Astrocyte (in vitro differentiated cells and primary cell): ENCODE data around the gene CHST5. TPM values are rescaled to one million over a fixed set of nuclear protein-coding genes. Genes with fewer than 3 reads are reported as not detected.

ENCODE experiments used
- DNase-seq: peaks from one replicate; pipeline ENCODE4 v3.0.0-alpha.2; 2010; ENCODE audit warnings: low read depth
- FAIRE-seq: peaks from 2 replicates; lab custom pipeline; 2011; peaks lifted over from hg19 to GRCh38; lab: Jason Lieb, UNC
- H2AFZ ChIP-seq: 2 replicates; pipeline ENCODE4 v1.6.0; 2012; ENCODE audit warnings: low read depth, low read length, inconsistent platforms
- H3K27ac ChIP-seq: 2 replicates; pipeline ENCODE4 v1.5.1; 2011; ENCODE audit warnings: low read depth, low read length, inconsistent platforms
- H3K27me3 ChIP-seq: 2 replicates; pipeline ENCODE4 v1.6.0; 2011; ENCODE audit warnings: low read length, inconsistent platforms; ENCODE audit not compliant: insufficient read depth
- H3K36me3 ChIP-seq: 2 replicates; pipeline ENCODE4 v1.5.1; 2011; ENCODE audit warnings: low read length, inconsistent platforms; ENCODE audit not compliant: insufficient read depth
- H3K4me1 ChIP-seq: 2 replicates; pipeline ENCODE4 v1.5.1; 2011; ENCODE audit warnings: low read length, inconsistent platforms; ENCODE audit not compliant: insufficient read depth
- H3K4me2 ChIP-seq: 2 replicates; pipeline ENCODE4 v1.6.0; 2012; ENCODE audit warnings: low read length, inconsistent platforms
- H3K4me3 ChIP-seq: 2 replicates; pipeline ENCODE4 v1.5.1; 2011; ENCODE audit warnings: low read depth, mild to moderate bottlenecking, low read length, inconsistent platforms; ENCODE audit not compliant: insufficient read depth
- H3K79me2 ChIP-seq: 2 replicates; pipeline ENCODE4 v1.6.0; 2012; ENCODE audit warnings: mild to moderate bottlenecking, low read length, inconsistent platforms; ENCODE audit not compliant: insufficient read depth
- H3K9ac ChIP-seq: 2 replicates; pipeline ENCODE4 v1.6.0; 2012; ENCODE audit warnings: mild to moderate bottlenecking, low read length, inconsistent platforms
- H3K9me3 ChIP-seq: 2 replicates; pipeline ENCODE4 v1.5.1; 2012; ENCODE audit warnings: low read depth, mild to moderate bottlenecking, low read length, inconsistent platforms; ENCODE audit not compliant: insufficient read depth
- H4K20me1 ChIP-seq: 2 replicates; pipeline ENCODE4 v1.6.0; 2012; ENCODE audit warnings: low read length, inconsistent platforms; ENCODE audit not compliant: insufficient read depth
- H3K27ac Mint-ChIP-seq: one replicate; pipeline ENCODE4 v1.8.0; 2021; ENCODE audit warnings: mild to moderate bottlenecking, mixed read lengths; ENCODE audit not compliant: unreplicated experiment
- H3K27me3 Mint-ChIP-seq: one replicate; pipeline ENCODE4 v1.8.0; 2021; ENCODE audit warnings: low read depth, mixed read lengths; ENCODE audit not compliant: unreplicated experiment
- H3K36me3 Mint-ChIP-seq: one replicate; pipeline ENCODE4 v1.8.0; 2021; ENCODE audit warnings: low read depth, mixed read lengths; ENCODE audit not compliant: unreplicated experiment
- H3K4me1 Mint-ChIP-seq: one replicate; pipeline ENCODE4 v1.8.0; 2021; ENCODE audit warnings: low read depth, mixed read lengths; ENCODE audit not compliant: unreplicated experiment
- H3K4me3 Mint-ChIP-seq: one replicate; pipeline ENCODE4 v1.8.0; 2021; ENCODE audit warnings: mild to moderate bottlenecking, moderate library complexity, mixed read lengths; ENCODE audit not compliant: unreplicated experiment
- H3K9me3 Mint-ChIP-seq: one replicate; pipeline ENCODE4 v1.8.0; 2021; ENCODE audit warnings: mild to moderate bottlenecking, mixed read lengths; ENCODE audit not compliant: unreplicated experiment
- CTCF ChIP-seq: IDR thresholded peaks from 2 replicates; pipeline ENCODE4 v1.5.1; 2011; ENCODE audit warnings: low read depth, mild to moderate bottlenecking, inconsistent platforms, low read length, moderate library complexity; ENCODE audit not compliant: insufficient read depth
- EZH2 ChIP-seq: IDR thresholded peaks from 2 replicates; pipeline ENCODE4 v1.6.1; 2012; ENCODE audit warnings: mild to moderate bottlenecking, low read length, inconsistent platforms; ENCODE audit not compliant: insufficient read depth
- total RNA-seq: library from RNA; stranded (reverse); gene quantifications from 2 replicates; pipeline ENCODE4 v1.2.1, GENCODE V29; 2021

The CHST5 gene
- total RNA-seq, 1 donor from 2014 or later: 0.09 TPM

- Histone ChIP-seq H3K9me3 (no peaks in the 10 kb centered on the region), H3K9ac (no peak overlapping the region), H2AFZ (no peak overlapping the region), H3K27ac (no peak overlapping the region), H3K79me2 (no peaks in the 10 kb centered on the region), H3K4me3 (no peak overlapping the region), H3K27me3 (no peaks in the 10 kb centered on the region), H3K36me3 (no peaks in the 10 kb centered on the region), H4K20me1 (no peaks in the 10 kb centered on the region), H3K4me2 (peak overlapping the region; percentile 21), H3K4me1 (peaks cover 8% of the 10 kb centered on the region)
- FAIRE-seq: no peak
- H3K36me3 Mint-ChIP-seq: no peaks in the 10 kb centered on the region
- no peaks in the 10 kb centered on the region for H3K9me3 Mint-ChIP-seq
- TF ChIP-seq EZH2 (no peak), CTCF (no peak)
- peaks cover 7% of the 10 kb centered on the region for H3K27me3 Mint-ChIP-seq
- no peak for DNase-seq
- H3K4me1 Mint-ChIP-seq: peaks cover 10% of the 10 kb centered on the region
- H3K4me3 Mint-ChIP-seq: no peak overlapping the region
- H3K27ac Mint-ChIP-seq: no peak overlapping the region
These were observed 29.8 kb downstream of the CHST5 start for GRCh38 chr16:75506107-75506506.

- Mint-ChIP-seq H3K9me3 (no peaks in the 10 kb centered on the region), H3K27ac (no peak overlapping the region)
- no peak for FAIRE-seq
These were observed 32.1 kb downstream of the CHST5 start for GRCh38 chr16:75503801-75504200.

More at GRCh38 chr16:75503801-75504200, 32.1 kb downstream of the CHST5 start:
- Histone ChIP-seq H3K4me2 (no peak overlapping the region), H3K36me3 (no peaks in the 10 kb centered on the region), H3K9me3 (no peaks in the 10 kb centered on the region), H3K4me1 (no peaks in the 10 kb centered on the region), H3K79me2 (no peaks in the 10 kb centered on the region), H3K4me3 (no peak overlapping the region), H4K20me1 (no peaks in the 10 kb centered on the region), H3K9ac (no peak overlapping the region), H3K27ac (no peak overlapping the region), H3K27me3 (no peaks in the 10 kb centered on the region), H2AFZ (no peak overlapping the region)
- peaks cover 7% of the 10 kb centered on the region for H3K27me3 Mint-ChIP-seq
- no peak overlapping the region for H3K4me3 Mint-ChIP-seq
- H3K36me3 Mint-ChIP-seq: no peaks in the 10 kb centered on the region
- DNase-seq: no peak
- no peak for TF ChIP-seq EZH2
- no peak for TF ChIP-seq CTCF
- H3K4me1 Mint-ChIP-seq: peaks cover 8% of the 10 kb centered on the region
